Hepatocyte (in vitro differentiated cells): Measurements from ENCODE around the gene ZNF318. TPM values are rescaled to one million over a fixed set of nuclear protein-coding genes. Genes with fewer than 3 reads are reported as not detected.

ENCODE experiments used
- DNase-seq: peaks from one replicate; pipeline ENCODE4 v3.0.0-alpha.2; 2016; ENCODE audit warnings: low spot score
- H2AFZ ChIP-seq: fragments of 200-600 bp; sonication (generic); 2 replicates; pipeline ENCODE4 v1.6.0; 2016; ENCODE audit warnings: antibody characterized with exemption, mild to moderate bottlenecking
- H3K27ac ChIP-seq: fragments of 200-600 bp; sonication (generic); 2 replicates; pipeline ENCODE4 v1.5.1; 2016; ENCODE audit warnings: mild to moderate bottlenecking
- H3K27me3 ChIP-seq: fragments of 200-600 bp; sonication (generic); 2 replicates; pipeline ENCODE4 v1.6.1; 2016
- H3K36me3 ChIP-seq: fragments of 200-600 bp; sonication (generic); replicated peaks from 2 replicates; pipeline ENCODE4 v1.5.1; 2016; ENCODE audit warnings: low read depth; ENCODE audit not compliant: insufficient read depth
- H3K4me1 ChIP-seq: fragments of 200-600 bp; sonication (generic); 2 replicates; pipeline ENCODE4 v1.5.1; 2016; ENCODE audit warnings: mild to moderate bottlenecking, moderate library complexity; ENCODE audit not compliant: insufficient read depth
- H3K4me2 ChIP-seq: fragments of 200-600 bp; sonication (generic); 2 replicates; pipeline ENCODE4 v1.6.0; 2016
- H3K4me3 ChIP-seq: fragments of 200-600 bp; sonication (generic); 2 replicates; pipeline ENCODE4 v1.5.1; 2016; ENCODE audit warnings: mild to moderate bottlenecking
- H3K79me2 ChIP-seq: fragments of 200-600 bp; sonication (generic); 2 replicates; pipeline ENCODE4 v1.6.0; 2017; ENCODE audit warnings: mild to moderate bottlenecking
- H3K9me2 ChIP-seq: fragments of 200-600 bp; sonication (generic); replicated peaks from 2 replicates; pipeline ENCODE4 v1.6.0; 2017; ENCODE audit warnings: mild to moderate bottlenecking; ENCODE audit not compliant: insufficient read depth
- H3K9me3 ChIP-seq: fragments of 200-600 bp; sonication (generic); 2 replicates; pipeline ENCODE4 v1.5.1; 2016; ENCODE audit warnings: low read depth, mild to moderate bottlenecking
- H4K20me1 ChIP-seq: fragments of 200-600 bp; sonication (generic); 2 replicates; pipeline ENCODE4 v1.6.0; 2016; ENCODE audit warnings: mild to moderate bottlenecking; ENCODE audit not compliant: insufficient read depth, poor library complexity, severe bottlenecking
- CTCF ChIP-seq: fragments of 200-600 bp; sonication (generic); IDR thresholded peaks from 2 replicates; pipeline ENCODE4 v1.5.1; 2016; ENCODE audit warnings: antibody characterized with exemption, mild to moderate bottlenecking; ENCODE audit not compliant: poor library complexity
- EZH2 ChIP-seq: fragments of 200-600 bp; sonication (generic); IDR thresholded peaks from 2 replicates; pipeline ENCODE4 v1.6.1; 2016; ENCODE audit warnings: antibody characterized with exemption, mild to moderate bottlenecking, borderline replicate concordance
- EZH2phosphoT487 ChIP-seq: fragments of 200-600 bp; sonication (generic); IDR thresholded peaks from one replicate; pipeline ENCODE4 v1.6.1; 2018; ENCODE audit warnings: antibody characterized with exemption, mild to moderate bottlenecking, low read depth, moderate library complexity; ENCODE audit not compliant: unreplicated experiment, severe bottlenecking
- WGBS: methylation state at CpG from one replicate; pipeline ENCODE4 v1.1.6; 2016; ENCODE audit warnings: low lambda C conversion rate; ENCODE audit errors: missing lambda C conversion rate; 5-methylcytosine and 5-hydroxymethylcytosine counted together
- polyA plus RNA-seq: library from polyadenylated mRNA; unstranded; fragments of >200 nt; fragmentation: Nextera tagmentation; extraction: Ambion mirVana; gene quantifications from 2 replicates; pipeline ENCODE4 v1.2.1, GENCODE V29; 2016
- total RNA-seq: library from RNA; depleted of rRNA; stranded (reverse); fragments of >200 nt; gene quantifications from 2 replicates; pipeline ENCODE4 v1.2.3, GENCODE V29; 2014

The ZNF318 gene
- total and polyA plus RNA-seq, 2 experiments from 2014 or later, result 6.9 to 13.4 TPM

- H3K36me3 ChIP-seq, result no peaks in the 10 kb centered on the region
- H3K4me3 ChIP-seq, result no peak overlapping the region
- H3K27me3 ChIP-seq, result no peaks in the 10 kb centered on the region
- H3K27ac ChIP-seq, result no peak overlapping the region
- no peak overlapping the region for H2AFZ ChIP-seq
- TF ChIP-seq EZH2, result no peak
- TF ChIP-seq EZH2phosphoT487, result no peak
- TF ChIP-seq CTCF, result no peak
- WGBS, result 67% methylated on average over 3 of the region's 3 CpGs
- no peaks in the 10 kb centered on the region for H4K20me1 ChIP-seq
- H3K9me3 ChIP-seq, result no peaks in the 10 kb centered on the region
- no peaks in the 10 kb centered on the region for H3K79me2 ChIP-seq
- no peak overlapping the region for H3K4me2 ChIP-seq
- no peaks in the 10 kb centered on the region for H3K4me1 ChIP-seq
- no peaks in the 10 kb centered on the region for H3K9me2 ChIP-seq
- DNase-seq, result no peak
These were observed 9.2 kb upstream of the ZNF318 start for GRCh38 chr6:43378631-43379030.

GRCh38 chr6:43377710-43378229, 8.3 kb upstream of the ZNF318 start:
- no peak for DNase-seq
- TF ChIP-seq EZH2phosphoT487, result no peak
- TF ChIP-seq CTCF, result no peak
- H2AFZ ChIP-seq, result no peak overlapping the region
- H3K36me3 ChIP-seq, result no peaks in the 10 kb centered on the region
- no peaks in the 10 kb centered on the region for H4K20me1 ChIP-seq
- H3K4me1 ChIP-seq, result no peaks in the 10 kb centered on the region
- no peaks in the 10 kb centered on the region for H3K79me2 ChIP-seq
- H3K4me3 ChIP-seq, result no peak overlapping the region
- H3K27ac ChIP-seq, result no peak overlapping the region
- H3K4me2 ChIP-seq, result no peak overlapping the region
- 83% methylated on average over 2 of the region's 2 CpGs for WGBS
- no peaks in the 10 kb centered on the region for H3K27me3 ChIP-seq
- H3K9me2 ChIP-seq, result no peaks in the 10 kb centered on the region
- no peaks in the 10 kb centered on the region for H3K9me3 ChIP-seq

GRCh38 chr6:43376551-43376981, 7.1 kb upstream of the ZNF318 start:
- Histone ChIP-seq H2AFZ (no peak overlapping the region), H3K9me2 (no peaks in the 10 kb centered on the region), H3K79me2 (no peaks in the 10 kb centered on the region), H3K4me3 (no peak overlapping the region), H3K27ac (no peak overlapping the region), H3K27me3 (no peaks in the 10 kb centered on the region), H4K20me1 (no peaks in the 10 kb centered on the region), H3K4me2 (no peak overlapping the region), H3K4me1 (no peaks in the 10 kb centered on the region), H3K36me3 (no peaks in the 10 kb centered on the region), H3K9me3 (no peaks in the 10 kb centered on the region)
- DNase-seq, result no peak
- no peak for TF ChIP-seq EZH2phosphoT487
- no peak for TF ChIP-seq CTCF
- no peak for TF ChIP-seq EZH2
- 81% methylated on average over 1 of the region's 1 CpG for WGBS

GRCh38 chr6:43375693-43376092, 6.2 kb upstream of the ZNF318 start:
- Histone ChIP-seq H3K9me3 (no peaks in the 10 kb centered on the region), H3K4me2 (no peak overlapping the region), H3K4me3 (no peak overlapping the region), H2AFZ (no peak overlapping the region), H3K27ac (no peak overlapping the region), H3K27me3 (no peaks in the 10 kb centered on the region), H3K79me2 (no peaks in the 10 kb centered on the region), H3K4me1 (no peaks in the 10 kb centered on the region), H3K36me3 (no peaks in the 10 kb centered on the region), H3K9me2 (no peaks in the 10 kb centered on the region), H4K20me1 (no peaks in the 10 kb centered on the region)
- 94% methylated on average over 4 of the region's 4 CpGs for WGBS
- TF ChIP-seq CTCF (no peak), EZH2 (no peak)
- no peak for DNase-seq
